Glutamatergic neuron (in vitro differentiated cells): ENCODE measurements around the gene SLC12A9. TPM values are rescaled to one million over a fixed set of nuclear protein-coding genes. Genes with fewer than 3 reads are reported as not detected.

Experiments used
- DNase-seq: peaks from one replicate; pipeline ENCODE4 v3.0.0; 2022
- H3K27ac Mint-ChIP-seq: one replicate; pipeline ENCODE4 v1.8.0; 2020; ENCODE audit warnings: mild to moderate bottlenecking, mixed read lengths, inconsistent platforms; ENCODE audit not compliant: unreplicated experiment
- H3K27me3 Mint-ChIP-seq: one replicate; pipeline ENCODE4 v1.8.0; 2020; ENCODE audit warnings: mild to moderate bottlenecking, moderate library complexity, mixed read lengths, inconsistent platforms; ENCODE audit not compliant: unreplicated experiment
- H3K36me3 Mint-ChIP-seq: one replicate; pipeline ENCODE4 v1.8.0; 2020; ENCODE audit warnings: mild to moderate bottlenecking, mixed read lengths, inconsistent platforms; ENCODE audit not compliant: unreplicated experiment
- H3K4me1 Mint-ChIP-seq: one replicate; pipeline ENCODE4 v1.8.0; 2020; ENCODE audit warnings: mild to moderate bottlenecking, low read depth, mixed read lengths, inconsistent platforms; ENCODE audit not compliant: unreplicated experiment
- H3K4me3 Mint-ChIP-seq: one replicate; pipeline ENCODE4 v1.8.0; 2020; ENCODE audit warnings: mild to moderate bottlenecking, mixed read lengths, inconsistent platforms; ENCODE audit not compliant: unreplicated experiment
- H3K9me3 Mint-ChIP-seq: one replicate; pipeline ENCODE4 v1.8.0; 2020; ENCODE audit warnings: mild to moderate bottlenecking, moderate library complexity, mixed read lengths, inconsistent platforms; ENCODE audit not compliant: unreplicated experiment
- CTCF ChIP-seq: fragments of 200-600 bp; sonication (generic); IDR thresholded peaks from one replicate; pipeline ENCODE4 v1.5.0; 2021; ENCODE audit not compliant: partially characterized antibody, unreplicated experiment
- total RNA-seq: library from RNA; stranded (reverse); fragmentation: NEBNext Ultra II Directional; extraction: Animal tissue kit (Norgen Biotek cat#: 25700); gene quantifications from one replicate; pipeline ENCODE4 v1.2.1, GENCODE V29; 2021; ENCODE audit not compliant: unreplicated experiment

Gene SLC12A9
- total RNA-seq, 1 donor from 2014 or later, result 36.7 TPM

- no peak for TF ChIP-seq CTCF
- Mint-ChIP-seq H3K9me3 (peaks cover 1% of the 10 kb centered on the region), H3K27ac (no peak overlapping the region), H3K4me1 (no peaks in the 10 kb centered on the region), H3K4me3 (no peak overlapping the region), H3K27me3 (peaks cover 6% of the 10 kb centered on the region), H3K36me3 (no peaks in the 10 kb centered on the region)
- no peak for DNase-seq
These were observed 4.4 kb downstream of the SLC12A9 start for GRCh38 chr7:100856871-100857282.

DNA sequence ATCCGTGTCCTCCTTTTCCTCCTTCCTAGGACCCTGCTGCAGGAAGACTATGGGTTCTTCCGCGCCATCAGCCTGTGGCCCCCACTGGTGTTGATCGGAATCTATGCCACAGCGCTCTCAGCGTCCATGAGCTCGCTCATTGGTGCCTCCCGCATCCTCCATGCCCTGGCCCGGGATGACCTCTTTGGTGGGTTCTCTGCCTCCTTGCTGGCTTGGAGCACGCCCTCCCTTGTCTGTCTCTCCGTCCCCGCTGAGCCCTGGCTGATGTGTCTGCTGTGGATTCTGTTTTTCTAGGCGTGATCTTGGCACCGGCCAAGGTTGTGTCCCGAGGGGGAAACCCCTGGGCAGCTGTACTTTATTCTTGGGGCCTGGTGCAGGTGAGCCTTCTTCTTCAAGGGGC, 7.3 kb downstream of the SLC12A9 start:
- H3K27ac Mint-ChIP-seq, result peak overlapping the region; percentile 16
- H3K4me1 Mint-ChIP-seq, result no peaks in the 10 kb centered on the region
- H3K36me3 Mint-ChIP-seq, result no peaks in the 10 kb centered on the region
- TF ChIP-seq CTCF, result no peak
- H3K27me3 Mint-ChIP-seq, result peaks cover 7% of the 10 kb centered on the region
- no peak overlapping the region for H3K4me3 Mint-ChIP-seq
- no peaks in the 10 kb centered on the region for H3K9me3 Mint-ChIP-seq
- DNase-seq, result no peak

- DNase-seq, result no peak
- Mint-ChIP-seq H3K27me3 (peaks cover 7% of the 10 kb centered on the region), H3K9me3 (peaks cover 3% of the 10 kb centered on the region), H3K27ac (no peak overlapping the region), H3K36me3 (no peaks in the 10 kb centered on the region), H3K4me1 (no peaks in the 10 kb centered on the region), H3K4me3 (no peak overlapping the region)
- TF ChIP-seq CTCF, result no peak
These were observed 8.4 kb downstream of the SLC12A9 start for GRCh38 chr7:100860702-100861615.

GRCh38 chr7:100861616-100861985, 9.1 kb downstream of the SLC12A9 start:
- no peak overlapping the region for H3K4me3 Mint-ChIP-seq
- no peaks in the 10 kb centered on the region for H3K4me1 Mint-ChIP-seq
- peaks cover 7% of the 10 kb centered on the region for H3K27me3 Mint-ChIP-seq
- no peak for TF ChIP-seq CTCF
- no peak overlapping the region for H3K27ac Mint-ChIP-seq
- H3K36me3 Mint-ChIP-seq, result no peaks in the 10 kb centered on the region
- peaks cover 3% of the 10 kb centered on the region for H3K9me3 Mint-ChIP-seq
- no peak for DNase-seq

- H3K9me3 Mint-ChIP-seq, result peaks cover 5% of the 10 kb centered on the region
- no peak for DNase-seq
- H3K4me3 Mint-ChIP-seq, result no peak overlapping the region
- no peak overlapping the region for H3K27ac Mint-ChIP-seq
- TF ChIP-seq CTCF, result no peak
- peaks cover 1% of the 10 kb centered on the region for H3K4me1 Mint-ChIP-seq
- peaks cover 7% of the 10 kb centered on the region for H3K27me3 Mint-ChIP-seq
- no peaks in the 10 kb centered on the region for H3K36me3 Mint-ChIP-seq
These were observed 11.0 kb downstream of the SLC12A9 start for GRCh38 chr7:100863406-100863950.
